AML-193 (cell line): ENCODE data around the gene ANO1.

Source experiments
- DNase-seq, 2 experiments: peaks; one replicate each; lab custom pipeline; 2025; lab: John Stamatoyannopoulos, UW

ANO1 gene

GRCh38 chr11:70054004-70054403, 24.1 kb upstream of the ANO1 start:
- no peak for DNase-seq

GRCh38 chr11:70055444-70055843, 22.7 kb upstream of the ANO1 start:
- no peak for DNase-seq

- no peak for DNase-seq
Observed at GRCh38 chr11:70057080-70057479, 21.0 kb upstream of the ANO1 start.

GRCh38 chr11:70059971-70060370, 18.1 kb upstream of the ANO1 start:
- DNase-seq, result no peak

- no peak for DNase-seq
Observed at GRCh38 chr11:70060611-70061293, 17.4 kb upstream of the ANO1 start.

GRCh38 chr11:70061734-70062133, 16.4 kb upstream of the ANO1 start:
- no peak for DNase-seq

- DNase-seq, result no peak
Observed at GRCh38 chr11:70063121-70063520, 15.0 kb upstream of the ANO1 start.

- no peak for DNase-seq
Observed at GRCh38 chr11:70063555-70063954, 14.6 kb upstream of the ANO1 start.

- DNase-seq, result no peak
Observed at GRCh38 chr11:70064008-70064725, 13.9 kb upstream of the ANO1 start.

GRCh38 chr11:70064726-70065317, 13.3 kb upstream of the ANO1 start:
- DNase-seq, result no peak

- no peak for DNase-seq
Observed at GRCh38 chr11:70065318-70066135, 12.6 kb upstream of the ANO1 start.

GRCh38 chr11:70066136-70066520, 12.0 kb upstream of the ANO1 start:
- DNase-seq, result no peak

- no peak for DNase-seq
Observed at GRCh38 chr11:70066628-70067027, 11.5 kb upstream of the ANO1 start.

GRCh38 chr11:70067036-70067435, 11.1 kb upstream of the ANO1 start:
- no peak for DNase-seq

GRCh38 chr11:70067591-70068341, 10.4 kb upstream of the ANO1 start:
- DNase-seq, result no peak

- DNase-seq, result no peak
Observed at GRCh38 chr11:70068345-70068744, 9.8 kb upstream of the ANO1 start.

GRCh38 chr11:70068950-70069349, 9.2 kb upstream of the ANO1 start:
- DNase-seq, result no peak

- DNase-seq, result no peak
Observed at GRCh38 chr11:70070706-70071105, 7.4 kb upstream of the ANO1 start.

- no peak for DNase-seq
Observed at GRCh38 chr11:70071996-70072395, 6.1 kb upstream of the ANO1 start.

GRCh38 chr11:70072461-70072860, 5.7 kb upstream of the ANO1 start:
- DNase-seq, result no peak

GRCh38 chr11:70072861-70073755, 5.0 kb upstream of the ANO1 start:
- DNase-seq, result no peak
